Trophoblast cell (in vitro differentiated cells and primary cell): Measurements from ENCODE around the gene MRPL52.

Source experiments
- DNase-seq, 2 donors: peaks; one replicate each; pipeline ENCODE4 v3.0.0-alpha.2; 2016
- H2AFZ ChIP-seq: 2 replicates; pipeline ENCODE4 v1.6.1; 2013; ENCODE audit warnings: low read length, moderate library complexity, mild to moderate bottlenecking; ENCODE audit not compliant: insufficient read depth, poor library complexity
- H2AK5ac ChIP-seq: 2 replicates; pipeline ENCODE4 v1.6.1; 2013; ENCODE audit warnings: mild to moderate bottlenecking, low read length
- H2BK120ac ChIP-seq: 2 replicates; pipeline ENCODE4 v1.6.1; 2013; ENCODE audit warnings: low read length, mild to moderate bottlenecking, moderate library complexity; ENCODE audit not compliant: insufficient read depth, poor library complexity
- H2BK12ac ChIP-seq: 2 replicates; pipeline ENCODE4 v1.6.1; 2013; ENCODE audit warnings: mild to moderate bottlenecking, low read length, moderate library complexity
- H2BK5ac ChIP-seq: 2 replicates; pipeline ENCODE4 v1.6.1; 2013; ENCODE audit warnings: low read length, low read depth, moderate library complexity, mild to moderate bottlenecking; ENCODE audit not compliant: poor library complexity
- H3K14ac ChIP-seq: 2 replicates; pipeline ENCODE4 v1.6.1; 2013; ENCODE audit warnings: mild to moderate bottlenecking, low read length
- H3K18ac ChIP-seq: 2 replicates; pipeline ENCODE4 v1.6.1; 2013; ENCODE audit warnings: mild to moderate bottlenecking, low read length
- H3K23ac ChIP-seq: 2 replicates; pipeline ENCODE4 v1.6.1; 2013; ENCODE audit warnings: low read length
- H3K27ac ChIP-seq: 2 replicates; pipeline ENCODE4 v1.5.1; 2013; ENCODE audit warnings: low read depth, mild to moderate bottlenecking, inconsistent platforms, low read length, moderate library complexity
- H3K27me3 ChIP-seq: 2 replicates; pipeline ENCODE4 v1.6.1; 2013; ENCODE audit warnings: inconsistent platforms, mild to moderate bottlenecking, low read length, moderate library complexity; ENCODE audit not compliant: insufficient read depth
- H3K36me3 ChIP-seq, 2 experiments: 1 replicate in 1 of 2; 2 replicates in 1 of 2; pipeline ENCODE4 v1.6.1; 2013; ENCODE audit warnings: low read length in 2 of 2, mild to moderate bottlenecking in 2 of 2, moderate library complexity in 1 of 2; ENCODE audit not compliant: insufficient read depth in 2 of 2, control insufficient read depth in 1 of 2
- H3K4ac ChIP-seq: 2 replicates; pipeline ENCODE4 v1.6.1; 2013; ENCODE audit warnings: low read depth, mild to moderate bottlenecking, low read length, moderate library complexity
- H3K4me1 ChIP-seq, 2 experiments: 1 replicate in 1 of 2; 2 replicates in 1 of 2; pipeline ENCODE4 v1.6.1; 2013; ENCODE audit warnings: low read length in 2 of 2, mild to moderate bottlenecking in 2 of 2, moderate library complexity in 1 of 2; ENCODE audit not compliant: insufficient read depth in 2 of 2, control insufficient read depth in 1 of 2
- H3K4me2 ChIP-seq: 2 replicates; pipeline ENCODE4 v1.6.1; 2013; ENCODE audit warnings: inconsistent platforms, mild to moderate bottlenecking, low read length, moderate library complexity
- H3K4me3 ChIP-seq: 2 replicates; pipeline ENCODE4 v1.5.1; 2013; ENCODE audit warnings: mild to moderate bottlenecking, low read depth, low read length, inconsistent platforms
- H3K79me1 ChIP-seq: one replicate; pipeline ENCODE4 v1.6.1; 2013; ENCODE audit warnings: low read length
- H3K79me2 ChIP-seq: 2 replicates; pipeline ENCODE4 v1.6.1; 2013; ENCODE audit warnings: low read length, mild to moderate bottlenecking; ENCODE audit not compliant: control insufficient read depth, insufficient read depth, poor library complexity
- H3K9ac ChIP-seq: 2 replicates; pipeline ENCODE4 v1.6.1; 2013; ENCODE audit warnings: mild to moderate bottlenecking, low read length
- H3K9me3 ChIP-seq: 2 replicates; pipeline ENCODE4 v1.6.1; 2013; ENCODE audit warnings: low read depth, mild to moderate bottlenecking, control low read depth, inconsistent platforms, low read length; ENCODE audit not compliant: insufficient read depth
- H4K12ac ChIP-seq: 2 replicates; pipeline ENCODE4 v1.6.1; 2013; ENCODE audit warnings: low read depth, mild to moderate bottlenecking, low read length, moderate library complexity
- H4K8ac ChIP-seq: 2 replicates; pipeline ENCODE4 v1.6.1; 2013; ENCODE audit warnings: low read depth, mild to moderate bottlenecking, low read length, moderate library complexity
- H4K91ac ChIP-seq: one replicate; pipeline ENCODE4 v1.6.1; 2013; ENCODE audit warnings: low read depth, mild to moderate bottlenecking, low read length, moderate library complexity
- WGBS: extraction: QIAGEN DNeasy Blood & Tissue Kit; methylation state at CpG from one replicate; pipeline ENCODE4 v1.1.7; 2013; ENCODE audit warnings: missing lambda C conversion rate; ENCODE audit not compliant: insufficient read length, insufficient coverage; ENCODE audit errors: extremely low coverage; 5-methylcytosine and 5-hydroxymethylcytosine counted together

MRPL52 gene

DNA sequence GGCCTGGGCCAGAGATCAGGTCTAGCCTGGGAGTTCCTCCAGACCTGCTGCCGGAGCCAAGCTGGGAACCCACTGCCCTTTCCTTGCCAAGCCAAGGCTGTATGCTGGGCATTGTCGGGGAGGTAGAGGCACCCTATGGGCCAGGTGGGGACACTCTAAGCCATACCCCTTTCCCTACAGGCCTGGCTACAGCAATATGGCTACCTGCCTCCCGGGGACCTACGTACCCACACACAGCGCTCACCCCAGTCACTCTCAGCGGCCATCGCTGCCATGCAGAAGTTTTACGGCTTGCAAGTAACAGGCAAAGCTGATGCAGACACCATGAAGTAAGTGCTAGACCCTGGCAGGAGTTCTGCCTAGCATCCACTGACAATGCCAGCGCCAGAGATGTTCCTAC is 11.6 kb downstream of the MRPL52 start:
- Histone ChIP-seq H3K4me3 (no peak overlapping the region), H3K18ac (peak overlapping the region; percentile 73), H3K9me3 (peaks cover 6% of the 10 kb centered on the region), H3K79me2 (peaks cover 32% of the 10 kb centered on the region), H3K27ac (no peak overlapping the region), H2BK12ac (no peak overlapping the region), H2BK120ac (no peak overlapping the region), H3K79me1 (peaks cover 38% of the 10 kb centered on the region), H3K4me2 (no peak overlapping the region), H2AFZ (no peak overlapping the region), H4K12ac (no peak overlapping the region), H2BK5ac (no peak overlapping the region), H3K36me3 (peaks cover 62 to 64% of the 10 kb centered on the region in 2 experiments), H3K14ac (no peak overlapping the region), H3K4me1 (peaks cover 18 to 25% of the 10 kb centered on the region in 2 experiments), H2AK5ac (no peak overlapping the region), H3K27me3 (no peaks in the 10 kb centered on the region), H3K9ac (no peak overlapping the region), H3K23ac (no peak overlapping the region), H4K8ac (no peak overlapping the region), H4K91ac (no peak overlapping the region), H3K4ac (peak overlapping the region; percentile 27)
- no CpG with 5 or more reads among the region's 9 CpGs for WGBS
- DNase-seq = no peak

DNA sequence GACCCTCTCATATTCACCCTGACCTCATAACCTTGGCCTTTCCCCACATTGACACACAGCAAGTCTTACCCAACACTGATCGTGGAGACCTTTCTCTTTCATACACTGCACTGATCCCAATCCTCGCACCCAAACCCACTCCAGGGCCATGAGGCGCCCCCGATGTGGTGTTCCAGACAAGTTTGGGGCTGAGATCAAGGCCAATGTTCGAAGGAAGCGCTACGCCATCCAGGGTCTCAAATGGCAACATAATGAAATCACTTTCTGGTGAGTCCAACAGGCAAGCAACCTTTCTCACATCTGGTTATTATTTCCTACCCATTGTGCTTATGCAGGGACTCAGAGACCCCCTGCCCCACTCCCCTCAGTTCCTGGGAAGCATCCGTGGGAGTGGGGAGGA is 12.1 kb downstream of the MRPL52 start:
- Histone ChIP-seq H2AK5ac (no peak overlapping the region), H4K12ac (no peak overlapping the region), H3K4me1 (peaks cover 23 to 25% of the 10 kb centered on the region in 2 experiments), H3K4ac (no peak overlapping the region), H4K8ac (no peak overlapping the region), H3K9me3 (peaks cover 6% of the 10 kb centered on the region), H3K23ac (no peak overlapping the region), H2BK120ac (no peak overlapping the region), H3K27me3 (no peaks in the 10 kb centered on the region), H3K79me2 (peaks cover 29% of the 10 kb centered on the region), H3K14ac (no peak overlapping the region), H3K18ac (no peak overlapping the region), H2BK12ac (no peak overlapping the region), H3K4me3 (no peak overlapping the region), H4K91ac (no peak overlapping the region), H2AFZ (no peak overlapping the region), H2BK5ac (no peak overlapping the region), H3K4me2 (no peak overlapping the region), H3K79me1 (peaks cover 35% of the 10 kb centered on the region), H3K36me3 (peaks cover 67 to 68% of the 10 kb centered on the region in 2 experiments), H3K9ac (no peak overlapping the region), H3K27ac (no peak overlapping the region)
- no peak for DNase-seq
- WGBS = no CpG with 5 or more reads among the region's 8 CpGs

DNA sequence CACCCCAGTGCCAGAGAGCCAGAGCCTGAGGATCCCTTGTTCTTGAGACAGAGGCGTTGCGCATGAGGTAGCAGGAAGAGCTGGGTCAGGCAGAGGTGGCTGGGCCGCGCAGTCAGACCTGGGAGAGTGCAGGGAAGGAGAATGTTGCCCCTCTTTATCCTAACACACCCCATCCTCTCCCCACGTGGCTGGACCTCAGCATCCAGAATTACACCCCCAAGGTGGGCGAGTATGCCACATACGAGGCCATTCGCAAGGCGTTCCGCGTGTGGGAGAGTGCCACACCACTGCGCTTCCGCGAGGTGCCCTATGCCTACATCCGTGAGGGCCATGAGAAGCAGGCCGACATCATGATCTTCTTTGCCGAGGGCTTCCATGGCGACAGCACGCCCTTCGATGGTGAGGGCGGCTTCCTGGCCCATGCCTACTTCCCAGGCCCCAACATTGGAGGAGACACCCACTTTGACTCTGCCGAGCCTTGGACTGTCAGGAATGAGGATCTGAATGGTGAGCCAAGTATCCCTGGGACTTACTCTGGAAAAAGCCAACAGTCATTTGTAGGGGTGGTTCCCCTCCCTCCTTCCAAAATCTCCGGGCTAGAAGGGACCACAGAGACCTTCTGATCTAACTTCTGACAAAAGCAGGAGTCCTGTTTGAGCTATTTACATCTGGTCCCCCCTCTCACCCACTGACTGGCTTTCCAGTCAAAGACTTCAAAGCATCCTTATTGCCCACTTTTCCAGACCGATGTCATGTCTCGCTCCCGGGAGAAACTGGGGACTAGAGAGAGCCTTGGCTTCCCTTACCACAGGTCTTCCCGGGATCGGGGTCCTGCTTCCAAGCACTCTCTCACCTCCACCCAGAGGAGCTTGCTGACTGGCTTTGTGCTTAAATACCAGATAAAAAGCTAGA is 12.8 kb downstream of the MRPL52 start:
- H3K4me1 ChIP-seq = peaks cover 26 to 29% of the 10 kb centered on the region in 2 experiments
- no peak overlapping the region for H4K8ac ChIP-seq

DNA sequence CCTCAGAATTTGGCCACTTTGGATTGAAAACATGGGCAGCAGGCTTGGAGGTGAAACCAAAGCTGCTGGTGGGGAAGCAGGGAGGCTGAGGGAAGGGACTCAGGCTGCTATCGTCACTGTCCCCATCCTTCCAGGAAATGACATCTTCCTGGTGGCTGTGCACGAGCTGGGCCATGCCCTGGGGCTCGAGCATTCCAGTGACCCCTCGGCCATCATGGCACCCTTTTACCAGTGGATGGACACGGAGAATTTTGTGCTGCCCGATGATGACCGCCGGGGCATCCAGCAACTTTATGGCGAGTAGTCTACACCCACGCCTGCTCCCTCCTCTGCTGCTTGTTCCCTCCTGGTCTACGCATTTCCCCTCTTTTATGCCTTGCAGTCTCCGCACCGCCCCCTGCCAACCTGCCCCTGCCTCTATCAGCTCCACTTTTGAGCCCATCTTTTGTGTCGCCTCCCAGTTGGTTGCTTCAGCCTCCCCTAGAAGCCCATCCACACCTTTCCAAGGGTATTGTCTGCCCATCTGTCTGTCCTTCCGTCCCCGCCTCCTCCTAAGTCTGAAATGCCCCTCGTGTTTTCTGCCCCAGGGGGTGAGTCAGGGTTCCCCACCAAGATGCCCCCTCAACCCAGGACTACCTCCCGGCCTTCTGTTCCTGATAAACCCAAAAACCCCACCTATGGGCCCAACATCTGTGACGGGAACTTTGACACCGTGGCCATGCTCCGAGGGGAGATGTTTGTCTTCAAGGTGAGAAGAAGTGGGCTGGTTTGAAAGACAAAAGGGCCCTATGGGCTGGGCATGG is 13.6 kb downstream of the MRPL52 start:
- peaks cover 19% of the 10 kb centered on the region for H3K79me1 ChIP-seq
- H2AFZ ChIP-seq = no peak overlapping the region
- H4K8ac ChIP-seq = no peak overlapping the region
- H3K9ac ChIP-seq = no peak overlapping the region
- no peak overlapping the region for H2BK12ac ChIP-seq
- H3K27me3 ChIP-seq = no peaks in the 10 kb centered on the region
- H3K4me3 ChIP-seq = no peak overlapping the region
- H2BK5ac ChIP-seq = no peak overlapping the region
- no peak overlapping the region for H3K14ac ChIP-seq
- H4K12ac ChIP-seq = no peak overlapping the region
- no CpG with 5 or more reads among the region's 21 CpGs for WGBS
- H2BK120ac ChIP-seq = no peak overlapping the region
- no peak overlapping the region for H2AK5ac ChIP-seq
- H3K18ac ChIP-seq = peak overlapping the region; percentile 33
- DNase-seq = no peak
- no peak overlapping the region for H3K23ac ChIP-seq
- H3K4ac ChIP-seq = no peak overlapping the region
- no peak overlapping the region for H4K91ac ChIP-seq
- H3K79me2 ChIP-seq = peaks cover 13% of the 10 kb centered on the region
- H3K36me3 ChIP-seq = peaks cover 70 to 72% of the 10 kb centered on the region in 2 experiments
- peaks cover 32 to 34% of the 10 kb centered on the region in 2 experiments for H3K4me1 ChIP-seq
- H3K4me2 ChIP-seq = no peak overlapping the region
- H3K27ac ChIP-seq = no peak overlapping the region
- peaks cover 3% of the 10 kb centered on the region for H3K9me3 ChIP-seq

More for the DNA sequence above, 12.8 kb downstream of the MRPL52 start:
- Histone ChIP-seq H2AK5ac (no peak overlapping the region), H3K79me2 (peaks cover 22% of the 10 kb centered on the region), H2AFZ (no peak overlapping the region), H3K23ac (no peak overlapping the region), H4K12ac (no peak overlapping the region), H3K4me3 (no peak overlapping the region), H3K9me3 (peaks cover 3% of the 10 kb centered on the region), H3K4ac (no peak overlapping the region), H3K27me3 (no peaks in the 10 kb centered on the region), H3K18ac (no peak overlapping the region), H2BK120ac (no peak overlapping the region), H3K9ac (no peak overlapping the region), H3K27ac (no peak overlapping the region), H3K14ac (no peak overlapping the region), H3K36me3 (peaks cover 70 to 72% of the 10 kb centered on the region in 2 experiments), H2BK5ac (no peak overlapping the region), H4K91ac (no peak overlapping the region), H3K79me1 (peaks cover 28% of the 10 kb centered on the region), H2BK12ac (no peak overlapping the region), H3K4me2 (no peak overlapping the region)
- no CpG with 5 or more reads among the region's 28 CpGs for WGBS
- no peak for DNase-seq
